ENCODE measurements around the gene PLOD1.

Gene PLOD1

GRCh38 chr1:11929849-11930248, 4.7 kb upstream of the PLOD1 start:
- TF ChIP-seq FOXP2 (optimal IDR thresholded peaks at IDR 0.05; ENCODE audit: borderline replicate concordance, extremely low read depth, extremely low read length, insufficient read depth) (peak; percentile 40), REST (IDR thresholded peaks at IDR 0.05; ENCODE audit: insufficient read depth in 1 of 2, low read depth in 2 of 2, low read length in 2 of 2) (no peak)

GRCh38 chr1:11930571-11931445, 3.7 kb upstream of the PLOD1 start:
- TF ChIP-seq POLR2AphosphoS5 (IDR thresholded peaks at IDR 0.05; ENCODE audit: low read depth, low read length), result no peak
- no peak for TF ChIP-seq TAF1 (IDR thresholded peaks at IDR 0.05; ENCODE audit: borderline replicate concordance, insufficient read depth, low read length)
- peak in 1 of 2 experiments; percentile 49; a peak in 1 of 4 replicates for TF ChIP-seq REST (IDR thresholded peaks at IDR 0.05; ENCODE audit: insufficient read depth in 1 of 2, low read depth in 2 of 2, low read length in 2 of 2)
- peak; percentile 52 for TF ChIP-seq FOXP2 (optimal IDR thresholded peaks at IDR 0.05; ENCODE audit: borderline replicate concordance, extremely low read depth, extremely low read length, insufficient read depth)
- no peak for TF ChIP-seq SIN3A (IDR thresholded peaks at IDR 0.05; ENCODE audit: borderline replicate concordance, insufficient read depth, low read length)

- TF ChIP-seq POLR2AphosphoS5 (IDR thresholded peaks at IDR 0.05; ENCODE audit: low read depth, low read length) (no peak), REST (IDR thresholded peaks at IDR 0.05; ENCODE audit: insufficient read depth in 1 of 2, low read depth in 2 of 2, low read length in 2 of 2) (no peak), SIN3A (IDR thresholded peaks at IDR 0.05; ENCODE audit: borderline replicate concordance, insufficient read depth, low read length) (no peak), TAF1 (IDR thresholded peaks at IDR 0.05; ENCODE audit: borderline replicate concordance, insufficient read depth, low read length) (no peak), FOXP2 (optimal IDR thresholded peaks at IDR 0.05; ENCODE audit: borderline replicate concordance, extremely low read depth, extremely low read length, insufficient read depth) (no peak)
Measured at GRCh38 chr1:11931845-11932244, 2.7 kb upstream of the PLOD1 start.

GRCh38 chr1:11935057-11935412, 518 bp downstream of the PLOD1 start:
- TF ChIP-seq FOXP2 (optimal IDR thresholded peaks at IDR 0.05; ENCODE audit: borderline replicate concordance, extremely low read depth, extremely low read length, insufficient read depth) (no peak), REST (IDR thresholded peaks at IDR 0.05; ENCODE audit: insufficient read depth in 1 of 2, low read depth in 2 of 2, low read length in 2 of 2) (no peak)

Measured in PFSK-1 (cell line).